OCI-LY7 (cell line): ENCODE data around the gene SCO1.
"Not testable (repeated sequence)": the region's sequence is repeated elsewhere in the genome, so short reads cannot be mapped to it uniquely, and the experiment has no call there.

ENCODE experiments used
- EZH2phosphoT487 ChIP-seq: fragments of 200-600 bp; sonication (generic); IDR thresholded peaks from 2 replicates; pipeline ENCODE4 v1.6.1; 2018; ENCODE audit warnings: low read depth, borderline replicate concordance, mild to moderate bottlenecking, mixed run types, antibody characterized with exemption, low read length, moderate library complexity, mixed read lengths
- TF ChIP-seq, protein P1 (sequence below): fragments of 200-600 bp; sonication (generic); conservative IDR thresholded peaks from 2 replicates; pipeline ENCODE4 v1.5.1; 2014; ENCODE audit warnings: mild to moderate bottlenecking, antibody characterized with exemption, low read length, moderate library complexity, mixed read lengths

DNA sequence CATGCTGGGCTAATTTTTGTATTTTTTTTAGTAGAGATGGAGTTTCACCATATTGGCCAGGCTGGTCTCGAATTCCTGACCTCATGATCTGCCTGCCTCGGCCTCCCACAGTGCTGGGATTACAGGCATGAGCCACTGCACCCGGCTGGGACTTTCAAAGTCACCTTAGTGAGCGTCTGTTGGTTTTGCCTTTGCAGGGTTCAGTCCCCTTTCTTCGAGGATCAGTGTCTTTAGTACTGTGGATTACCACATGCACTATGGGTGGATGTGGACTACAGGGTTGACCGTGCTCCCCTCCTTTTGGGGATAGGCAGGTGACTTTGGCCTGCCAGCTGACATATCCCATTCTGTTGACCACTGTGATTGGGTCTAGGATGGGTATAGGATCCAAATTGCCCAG, 34.8 kb upstream of the SCO1 start:
- TF ChIP-seq EZH2phosphoT487: not testable (repeated sequence)
- TF ChIP-seq, protein P1, sequence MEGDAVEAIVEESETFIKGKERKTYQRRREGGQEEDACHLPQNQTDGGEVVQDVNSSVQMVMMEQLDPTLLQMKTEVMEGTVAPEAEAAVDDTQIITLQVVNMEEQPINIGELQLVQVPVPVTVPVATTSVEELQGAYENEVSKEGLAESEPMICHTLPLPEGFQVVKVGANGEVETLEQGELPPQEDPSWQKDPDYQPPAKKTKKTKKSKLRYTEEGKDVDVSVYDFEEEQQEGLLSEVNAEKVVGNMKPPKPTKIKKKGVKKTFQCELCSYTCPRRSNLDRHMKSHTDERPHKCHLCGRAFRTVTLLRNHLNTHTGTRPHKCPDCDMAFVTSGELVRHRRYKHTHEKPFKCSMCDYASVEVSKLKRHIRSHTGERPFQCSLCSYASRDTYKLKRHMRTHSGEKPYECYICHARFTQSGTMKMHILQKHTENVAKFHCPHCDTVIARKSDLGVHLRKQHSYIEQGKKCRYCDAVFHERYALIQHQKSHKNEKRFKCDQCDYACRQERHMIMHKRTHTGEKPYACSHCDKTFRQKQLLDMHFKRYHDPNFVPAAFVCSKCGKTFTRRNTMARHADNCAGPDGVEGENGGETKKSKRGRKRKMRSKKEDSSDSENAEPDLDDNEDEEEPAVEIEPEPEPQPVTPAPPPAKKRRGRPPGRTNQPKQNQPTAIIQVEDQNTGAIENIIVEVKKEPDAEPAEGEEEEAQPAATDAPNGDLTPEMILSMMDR: not testable (repeated sequence)
